ENCODE measurements around the gene NLRX1.
"Not testable (repeated sequence)": the region's sequence is repeated elsewhere in the genome, so short reads cannot be mapped to it uniquely, and the experiment has no call there.

GRCh38 chr11:119201236-119201635 is 32.7 kb downstream of the NLRX1 start:
- not testable (repeated sequence) for TF ChIP-seq CTCF, POLR2A (IDR thresholded peaks at IDR 0.05)
